ENCODE results near the gene ATP6V1F.

Gene ATP6V1F

GRCh38 chr7:128849156-128849515 lies 13.5 kb upstream of the ATP6V1F start:
- DNase-seq: no peak

- no peak for DNase-seq
Measured at GRCh38 chr7:128849804-128850490, 12.7 kb upstream of the ATP6V1F start.

DNA sequence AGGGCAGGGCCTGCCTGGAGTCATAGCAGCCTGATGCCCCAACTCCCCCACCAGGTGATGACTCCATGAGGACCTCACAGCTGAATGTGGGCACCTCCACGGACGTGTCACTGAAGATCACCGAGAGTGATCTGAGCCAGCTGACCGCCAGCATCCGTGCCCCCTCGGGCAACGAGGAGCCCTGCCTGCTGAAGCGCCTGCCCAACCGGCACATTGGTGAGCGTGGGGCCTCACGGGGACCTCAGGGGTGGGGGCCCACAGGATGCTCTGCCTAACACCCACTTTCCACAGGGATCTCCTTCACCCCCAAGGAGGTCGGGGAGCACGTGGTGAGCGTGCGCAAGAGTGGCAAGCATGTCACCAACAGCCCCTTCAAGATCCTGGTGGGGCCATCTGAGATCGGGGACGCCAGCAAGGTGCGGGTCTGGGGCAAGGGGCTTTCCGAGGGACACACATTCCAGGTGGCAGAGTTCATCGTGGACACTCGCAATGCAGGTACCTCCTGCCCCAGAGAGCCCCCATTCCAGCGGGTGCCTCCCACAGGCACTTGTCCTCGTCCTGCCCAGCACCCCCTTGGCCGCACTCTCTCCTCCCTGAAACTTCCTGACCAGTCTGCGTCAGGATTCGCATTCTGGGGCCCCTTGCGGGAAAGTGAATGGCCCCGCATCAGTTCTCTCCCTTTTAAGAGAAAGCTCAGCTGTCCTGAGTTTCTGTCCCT lies 10.0 kb upstream of the ATP6V1F start:
- no peak for DNase-seq

- no peak for DNase-seq
Measured at GRCh38 chr7:128853799-128854198, 8.9 kb upstream of the ATP6V1F start.

DNA sequence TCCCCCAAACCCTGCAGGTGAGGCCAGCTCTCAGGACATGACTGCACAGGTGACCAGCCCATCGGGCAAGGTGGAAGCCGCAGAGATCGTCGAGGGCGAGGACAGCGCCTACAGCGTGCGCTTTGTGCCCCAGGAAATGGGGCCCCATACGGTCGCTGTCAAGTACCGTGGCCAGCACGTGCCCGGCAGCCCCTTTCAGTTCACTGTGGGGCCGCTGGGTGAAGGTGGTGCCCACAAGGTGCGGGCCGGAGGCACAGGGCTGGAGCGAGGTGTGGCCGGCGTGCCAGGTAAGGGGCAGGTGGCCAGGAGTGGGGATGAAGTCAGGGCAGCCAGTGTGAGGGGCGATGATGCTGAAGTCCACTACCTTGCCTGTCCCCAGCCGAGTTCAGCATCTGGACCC lies 8.3 kb upstream of the ATP6V1F start:
- DNase-seq: no peak

DNA sequence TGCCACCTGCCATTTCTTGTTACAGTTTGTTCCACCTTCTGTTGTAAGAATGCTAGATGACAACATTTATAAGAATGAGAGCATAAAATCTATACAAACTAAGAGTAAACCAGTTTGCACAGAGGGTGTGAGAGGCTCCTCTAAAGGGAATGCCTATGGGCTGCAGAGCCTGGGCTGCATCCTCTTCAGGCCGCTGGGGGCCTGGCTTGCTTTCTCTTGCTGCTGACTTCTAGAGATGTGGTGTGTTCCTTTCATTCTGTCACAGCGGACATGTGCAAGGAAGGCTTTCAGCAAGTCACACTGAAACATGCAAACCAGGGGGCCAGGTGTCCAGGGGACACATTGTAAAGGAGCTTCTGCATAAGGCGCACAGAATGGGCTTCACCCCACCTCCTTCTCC lies 7.1 kb upstream of the ATP6V1F start:
- no peak for DNase-seq

DNA sequence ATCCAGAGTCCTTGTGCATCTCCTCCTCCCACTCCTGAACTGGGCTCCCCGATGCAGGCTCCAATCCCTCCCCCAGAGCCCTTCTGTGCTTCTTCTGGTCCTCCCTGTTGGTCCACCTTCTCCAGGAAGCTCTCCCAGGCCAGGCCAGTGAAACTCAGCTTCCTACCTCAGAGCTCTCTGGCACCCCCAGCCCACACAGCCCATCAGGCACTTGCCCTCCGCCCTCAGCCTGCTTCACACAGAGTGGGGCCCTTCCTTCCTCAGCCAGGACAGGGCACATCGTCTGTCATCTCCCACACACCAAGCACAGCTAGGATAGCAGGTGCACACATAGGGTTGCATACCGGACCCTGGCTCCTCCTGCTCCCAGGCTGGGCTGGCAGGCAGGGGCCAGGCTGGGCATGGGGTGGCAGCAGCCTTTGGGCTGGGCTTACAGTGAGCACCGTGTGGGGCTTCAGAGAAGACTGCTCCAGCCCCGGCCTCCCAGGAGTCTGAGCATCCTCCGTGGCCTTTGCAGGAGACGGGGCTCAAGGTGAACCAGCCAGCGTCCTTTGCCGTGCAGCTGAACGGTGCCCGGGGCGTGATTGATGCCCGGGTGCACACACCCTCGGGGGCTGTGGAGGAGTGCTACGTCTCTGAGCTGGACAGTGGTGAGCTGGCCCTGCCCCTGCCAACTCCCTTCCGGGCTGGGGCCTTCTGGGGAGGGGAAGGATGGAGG lies 6.5 kb upstream of the ATP6V1F start:
- no peak for DNase-seq

GRCh38 chr7:128858380-128859231 lies 4.0 kb upstream of the ATP6V1F start:
- DNase-seq: no peak

GRCh38 chr7:128859232-128860157 lies 3.2 kb upstream of the ATP6V1F start:
- DNase-seq: no peak

- DNase-seq: no peak
Measured at GRCh38 chr7:128860158-128861073, 2.2 kb upstream of the ATP6V1F start.

GRCh38 chr7:128861957-128862570 lies 592 bp upstream of the ATP6V1F start:
- no peak for DNase-seq

- peak; percentile 25 for DNase-seq
Measured at GRCh38 chr7:128863433-128863989, 855 bp downstream of the ATP6V1F start.

GRCh38 chr7:128865303-128865702 lies 2.6 kb downstream of the ATP6V1F start:
- DNase-seq: no peak

- no peak for DNase-seq
Measured at GRCh38 chr7:128865996-128866877, 3.6 kb downstream of the ATP6V1F start.

DNA sequence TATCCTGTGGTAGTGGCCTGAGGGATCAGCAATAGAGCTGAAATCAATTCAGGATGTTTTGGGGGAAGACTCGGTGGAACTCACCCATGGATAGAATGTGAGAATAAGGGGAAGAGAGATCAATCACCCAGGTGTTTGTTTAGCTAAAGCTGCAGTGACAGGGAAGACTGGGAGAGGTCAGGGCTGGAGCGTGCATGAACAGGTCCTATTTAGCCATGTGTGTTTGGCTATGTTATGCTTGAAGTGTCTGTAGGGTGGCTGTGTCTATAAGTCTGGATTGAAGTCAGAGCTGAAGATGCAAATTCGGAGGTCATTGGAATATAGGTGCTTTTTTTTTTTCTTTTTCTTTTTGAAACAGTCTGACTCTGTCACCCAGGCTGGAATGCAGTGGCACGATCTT lies 4.6 kb downstream of the ATP6V1F start:
- no peak for DNase-seq

DNA sequence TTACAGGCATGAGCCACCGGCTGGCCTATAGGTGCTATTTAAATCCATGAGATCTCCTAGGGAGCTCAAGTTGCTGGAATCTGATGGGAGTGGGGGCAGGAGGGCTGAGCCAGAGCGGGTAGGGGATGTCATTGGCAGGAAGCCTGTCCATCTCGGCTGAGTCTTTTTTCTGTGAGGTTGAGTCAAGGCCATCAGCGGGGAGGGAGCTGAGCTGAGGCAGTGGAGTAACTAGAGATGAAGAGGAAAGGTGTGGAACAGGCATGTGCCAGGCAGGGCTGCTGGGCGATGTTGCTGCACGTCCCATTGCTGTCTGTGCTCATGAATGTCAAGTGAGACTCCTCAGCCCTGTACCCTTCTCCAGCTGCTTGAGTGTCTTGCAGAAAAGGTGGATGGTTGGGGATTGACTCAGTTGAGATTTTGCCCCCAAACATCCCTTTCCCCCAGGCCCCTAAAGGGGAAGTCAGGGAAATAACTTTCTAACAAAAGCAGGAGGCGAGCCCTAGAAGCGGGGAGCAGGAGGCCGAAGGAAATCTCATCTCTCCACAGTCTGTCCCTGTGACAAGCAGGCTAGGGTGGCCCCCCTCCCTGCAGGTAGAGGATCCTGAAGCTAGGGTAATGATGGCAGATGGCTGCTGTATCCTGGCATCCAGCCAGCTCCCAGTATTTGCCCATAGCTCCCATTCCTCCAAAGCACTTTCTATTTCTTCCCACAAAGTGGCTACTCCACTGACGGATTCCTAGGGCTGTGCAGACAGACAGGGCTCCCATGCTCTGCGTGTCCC lies 5.4 kb downstream of the ATP6V1F start:
- DNase-seq: no peak

GRCh38 chr7:128868624-128869137 lies 6.0 kb downstream of the ATP6V1F start:
- DNase-seq: no peak

Data from effector CD4-positive, alpha-beta T cell (primary cell).